SHP77 treated with DMSO at 0.1 percent for 48 hours (cell line): ENCODE measurements around the gene APEH.

Experiments used
- DNase-seq: peaks from one replicate; lab custom pipeline; 2025; lab: John Stamatoyannopoulos, UW

APEH gene

GRCh38 chr3:49673715-49674496 lies at the start of gene APEH:
APEH (plus strand) TSS chr3:49674351; CDS start chr3:49674402, 51 bp downstream.
- DNase-seq = no peak

DNA sequence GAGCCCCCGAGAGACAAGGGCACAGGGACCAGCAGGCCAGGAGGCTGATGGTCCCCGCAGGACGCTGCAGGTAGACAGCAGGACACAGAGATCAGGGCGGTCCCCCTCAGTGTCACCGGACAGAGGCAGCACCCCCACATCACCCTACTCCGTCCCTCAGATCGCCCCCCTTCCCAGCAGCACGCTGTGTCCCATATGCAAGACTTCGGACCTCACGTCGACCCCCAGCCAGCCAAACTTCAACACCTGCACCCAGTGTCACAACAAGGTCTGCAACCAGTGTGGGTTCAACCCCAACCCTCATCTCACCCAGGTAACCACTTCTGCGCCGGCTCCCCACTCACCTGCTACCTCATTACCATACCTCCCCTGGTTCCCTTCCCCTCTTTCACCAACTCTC lies 49.1 kb upstream of the APEH start:
- no peak for DNase-seq

DNA sequence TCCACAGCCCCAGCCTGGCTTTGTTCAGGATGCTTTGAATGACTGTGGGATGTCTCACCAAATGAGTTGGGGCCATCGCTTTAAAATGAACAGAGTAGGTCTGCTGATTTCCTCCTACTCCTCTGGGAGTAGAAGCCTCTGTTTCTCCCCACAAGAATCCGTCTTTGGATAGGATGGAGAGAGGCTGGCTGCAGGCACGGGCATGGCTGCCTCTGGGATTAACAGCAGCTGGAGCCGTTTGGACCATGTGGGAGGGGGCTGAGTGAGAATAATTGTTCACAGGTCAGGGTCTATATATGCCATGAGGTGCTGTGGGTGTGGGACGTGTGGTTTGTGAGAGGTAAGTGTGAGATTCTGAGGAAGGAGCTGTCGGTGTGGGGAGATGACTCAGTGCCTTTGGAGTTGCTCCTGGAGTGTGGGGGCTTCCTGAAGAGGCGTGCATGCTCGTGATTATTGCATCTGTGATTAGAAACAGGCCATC lies 48.0 kb upstream of the APEH start:
- no peak for DNase-seq

DNA sequence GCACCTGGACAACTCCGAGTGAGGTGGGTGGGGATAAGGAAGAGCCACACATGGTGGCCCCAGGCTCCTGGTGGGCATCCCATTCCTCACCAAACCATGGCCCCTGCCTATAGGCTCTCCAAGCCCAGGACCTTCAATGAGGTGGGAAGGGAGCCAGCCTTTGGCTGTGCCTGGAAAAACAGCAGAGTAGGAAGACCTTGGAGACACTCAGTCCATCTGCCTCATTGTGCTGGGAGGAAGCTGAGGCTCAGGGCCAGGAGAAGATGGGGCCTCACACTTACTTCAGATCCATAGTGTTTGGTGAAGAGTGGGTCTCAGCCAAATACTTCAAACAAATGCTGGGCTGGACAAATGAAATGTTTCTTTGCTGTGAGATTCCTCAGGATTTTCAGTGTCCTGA lies 47.4 kb upstream of the APEH start:
- no peak for DNase-seq

DNA sequence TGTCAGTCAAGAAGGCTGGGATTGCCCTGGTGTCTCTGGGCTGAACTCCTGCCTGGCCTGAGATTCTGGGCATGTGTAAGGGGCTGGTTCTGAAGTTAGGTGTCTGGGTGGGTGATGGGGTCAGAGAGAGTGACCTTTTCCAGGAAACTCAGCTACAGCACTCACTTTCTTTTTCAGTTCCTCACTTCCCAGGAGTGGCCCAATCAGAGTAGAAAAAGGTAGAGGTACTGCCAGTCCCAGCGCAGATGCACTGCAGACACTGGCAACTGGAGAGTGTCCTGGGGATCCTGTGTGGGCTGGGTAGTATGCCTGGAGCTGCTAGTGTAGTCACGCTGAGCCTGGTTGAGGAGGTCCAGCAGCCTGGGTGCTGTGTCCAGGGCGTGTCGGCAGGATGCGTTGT lies 46.5 kb upstream of the APEH start:
- DNase-seq = no peak

DNA sequence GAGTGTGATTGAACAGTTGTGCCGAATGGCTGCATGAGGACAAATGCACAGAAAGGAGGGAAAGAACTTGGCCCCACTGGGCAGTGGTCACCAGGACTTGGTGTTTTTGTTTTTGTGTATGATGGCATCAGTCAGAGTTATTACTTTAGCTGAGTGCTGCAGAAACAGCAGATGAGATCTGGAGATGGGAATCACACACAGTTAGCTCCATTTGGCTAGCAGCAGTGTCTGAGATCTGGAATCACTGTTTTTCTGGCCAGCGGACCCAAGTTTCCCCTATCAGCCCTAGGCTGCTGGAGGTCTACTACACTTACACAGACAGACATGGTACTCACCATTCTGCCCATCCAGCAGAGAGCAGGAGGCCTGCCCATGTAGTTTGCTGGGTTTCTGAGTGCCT lies 45.9 kb upstream of the APEH start:
- DNase-seq = no peak

- no peak for DNase-seq
These were observed 44.7 kb upstream of the APEH start for GRCh38 chr3:49629451-49629850.

GRCh38 chr3:49629866-49630265 lies 44.3 kb upstream of the APEH start:
- DNase-seq = no peak

DNA sequence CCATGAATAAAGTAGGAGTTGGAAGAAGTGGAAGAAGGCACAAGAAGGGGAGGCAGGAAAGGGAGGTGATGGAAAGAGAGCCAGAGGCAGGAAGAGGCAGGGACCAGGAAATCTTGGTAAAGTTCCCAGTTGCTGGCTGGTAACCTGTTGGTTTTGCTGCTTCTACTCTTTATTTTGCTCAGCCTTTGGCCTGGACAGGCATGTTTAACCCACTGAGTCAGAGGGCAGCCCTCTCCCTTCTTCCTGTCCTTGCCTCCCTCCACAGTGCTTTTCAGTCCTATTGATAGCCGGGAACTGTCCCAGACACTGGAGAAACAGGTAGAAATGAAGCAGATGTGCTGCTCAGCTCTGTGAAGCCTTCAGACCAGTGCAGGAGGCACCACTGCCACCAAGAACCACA lies 43.4 kb upstream of the APEH start:
- DNase-seq = no peak

DNA sequence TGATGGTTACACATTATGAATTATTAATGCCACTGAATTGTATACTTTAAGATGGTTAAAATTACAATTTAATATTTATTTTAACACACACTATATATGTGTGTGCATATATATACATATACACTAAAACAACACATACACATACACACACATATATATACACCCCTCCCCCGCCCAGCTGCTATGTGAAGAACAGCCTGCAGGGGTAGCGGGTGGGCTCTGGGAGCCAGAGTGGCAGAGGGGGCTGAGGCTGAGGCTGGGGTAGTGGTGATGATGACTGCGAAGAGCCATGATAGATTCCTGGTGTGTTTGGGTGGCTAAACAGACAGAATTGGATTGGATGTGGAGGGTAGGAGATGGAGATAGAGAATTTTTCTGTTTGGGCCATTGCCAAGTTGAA lies 39.4 kb upstream of the APEH start:
- DNase-seq = no peak

DNA sequence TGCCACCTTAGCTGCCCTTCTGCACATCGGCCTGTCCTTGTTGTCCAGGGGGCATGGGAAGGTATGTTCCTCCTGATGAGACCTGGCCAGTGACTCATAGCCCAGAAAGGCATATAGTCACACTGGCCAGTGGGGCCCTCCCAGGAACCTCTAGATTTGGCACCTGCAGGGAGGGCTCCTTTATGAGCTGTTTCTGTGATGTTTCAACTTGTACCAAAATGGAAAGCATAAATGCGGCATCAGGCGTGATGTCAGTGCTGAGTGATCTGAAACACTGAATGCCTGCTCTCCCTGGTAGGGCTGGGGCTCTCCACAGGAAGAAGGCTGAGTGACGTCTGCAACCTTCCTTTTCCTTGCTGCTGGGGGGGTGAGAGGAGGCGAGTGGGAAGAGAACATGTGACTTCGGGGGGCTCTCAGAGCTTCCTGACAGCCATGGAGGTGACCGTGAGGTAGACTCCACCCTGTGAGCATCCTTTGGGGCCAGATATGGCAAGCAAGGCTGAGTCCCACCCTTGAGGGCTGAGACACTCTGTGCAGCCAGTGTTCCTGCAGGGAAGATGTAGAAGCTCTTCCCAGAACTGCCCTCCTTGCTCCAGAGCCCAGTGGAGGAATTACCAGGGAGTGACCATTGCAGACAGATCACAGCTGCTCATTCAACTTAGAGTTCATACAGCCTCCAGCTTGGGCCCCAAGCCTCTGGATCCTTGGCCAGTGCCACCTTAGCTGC lies 37.1 kb upstream of the APEH start:
- DNase-seq = no peak

DNA sequence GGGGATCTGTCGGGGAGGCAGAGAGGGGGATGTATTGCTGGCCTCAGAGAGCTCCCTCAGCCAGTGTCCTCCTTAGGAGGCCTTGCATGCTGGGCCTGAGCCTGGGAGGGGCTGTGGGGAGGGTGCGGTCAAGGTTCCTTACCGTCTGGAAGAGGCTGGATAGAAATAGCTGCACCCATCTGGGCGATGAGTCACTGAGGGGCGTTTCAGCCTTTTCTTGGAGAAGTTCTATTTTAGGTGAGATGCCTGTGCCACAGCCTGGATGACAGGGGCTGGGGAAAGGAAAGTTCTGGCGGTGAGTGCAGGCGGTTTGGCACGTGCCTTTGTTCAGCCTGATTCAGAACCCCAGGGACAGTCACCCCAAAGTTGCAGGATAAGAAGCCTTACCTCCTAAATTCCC lies 35.7 kb upstream of the APEH start:
- no peak for DNase-seq

DNA sequence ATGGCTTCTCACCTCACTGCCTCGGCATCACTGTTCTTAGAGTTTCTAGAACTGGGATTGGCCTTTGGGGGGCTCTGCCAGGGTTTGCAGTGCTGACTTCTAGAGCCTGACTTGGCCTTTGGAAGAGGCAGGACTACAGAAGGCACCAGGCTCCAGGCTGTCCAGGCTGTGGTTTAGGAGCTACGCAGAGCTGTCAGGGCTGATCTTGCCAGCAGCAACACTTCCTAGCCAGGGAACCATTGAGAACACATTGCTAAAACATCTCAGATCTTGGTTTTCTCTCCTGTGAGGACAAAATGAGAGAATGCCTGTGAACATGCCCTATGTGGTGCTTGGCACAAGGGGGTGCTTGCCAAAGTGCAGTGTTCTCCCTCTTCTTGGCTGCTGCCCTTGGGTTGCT lies 34.6 kb upstream of the APEH start:
- no peak for DNase-seq

- DNase-seq = no peak
These were observed 32.9 kb upstream of the APEH start for GRCh38 chr3:49641292-49641691.

DNA sequence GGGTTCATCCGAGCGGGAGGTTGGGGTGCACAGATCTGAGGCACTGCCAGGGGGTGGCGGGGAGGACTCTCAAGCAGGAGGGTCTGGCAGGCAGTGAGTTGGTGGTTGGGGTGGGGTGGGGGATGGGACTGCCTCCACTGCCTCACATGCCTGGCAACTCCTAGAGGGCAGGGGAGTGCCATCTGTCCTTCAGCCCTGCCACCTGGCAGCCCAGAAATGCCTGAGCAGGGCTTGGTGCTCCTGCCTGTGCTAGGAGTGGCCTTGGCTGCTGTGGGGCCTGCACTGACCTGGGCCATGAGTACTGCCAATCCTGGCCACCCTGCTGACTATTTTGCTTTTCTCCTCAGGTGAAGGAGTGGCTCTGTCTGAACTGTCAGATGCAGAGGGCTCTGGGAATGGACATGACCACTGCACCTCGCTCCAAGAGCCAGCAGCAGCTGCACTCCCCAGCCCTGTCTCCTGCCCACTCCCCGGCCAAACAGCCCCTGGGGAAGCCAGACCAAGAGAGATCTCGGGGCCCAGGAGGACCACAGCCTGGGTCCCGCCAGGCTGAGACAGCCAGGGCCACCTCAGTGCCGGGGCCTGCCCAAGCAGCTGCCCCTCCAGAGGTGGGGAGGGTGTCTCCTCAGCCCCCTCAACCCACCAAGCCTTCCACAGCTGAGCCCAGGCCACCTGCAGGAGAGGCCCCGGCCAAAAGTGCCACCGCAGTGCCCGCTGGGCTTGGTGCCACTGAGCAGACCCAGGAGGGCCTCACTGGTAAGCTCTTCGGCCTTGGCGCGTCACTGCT lies 32.0 kb upstream of the APEH start:
- DNase-seq = no peak

- DNase-seq = no peak
These were observed 31.4 kb upstream of the APEH start for GRCh38 chr3:49642708-49643145.

GRCh38 chr3:49644684-49645083 lies 29.5 kb upstream of the APEH start:
- DNase-seq = no peak

GRCh38 chr3:49646236-49646635 lies 27.9 kb upstream of the APEH start:
- no peak for DNase-seq

GRCh38 chr3:49647741-49648140 lies 26.4 kb upstream of the APEH start:
- peak; percentile 43 for DNase-seq

DNA sequence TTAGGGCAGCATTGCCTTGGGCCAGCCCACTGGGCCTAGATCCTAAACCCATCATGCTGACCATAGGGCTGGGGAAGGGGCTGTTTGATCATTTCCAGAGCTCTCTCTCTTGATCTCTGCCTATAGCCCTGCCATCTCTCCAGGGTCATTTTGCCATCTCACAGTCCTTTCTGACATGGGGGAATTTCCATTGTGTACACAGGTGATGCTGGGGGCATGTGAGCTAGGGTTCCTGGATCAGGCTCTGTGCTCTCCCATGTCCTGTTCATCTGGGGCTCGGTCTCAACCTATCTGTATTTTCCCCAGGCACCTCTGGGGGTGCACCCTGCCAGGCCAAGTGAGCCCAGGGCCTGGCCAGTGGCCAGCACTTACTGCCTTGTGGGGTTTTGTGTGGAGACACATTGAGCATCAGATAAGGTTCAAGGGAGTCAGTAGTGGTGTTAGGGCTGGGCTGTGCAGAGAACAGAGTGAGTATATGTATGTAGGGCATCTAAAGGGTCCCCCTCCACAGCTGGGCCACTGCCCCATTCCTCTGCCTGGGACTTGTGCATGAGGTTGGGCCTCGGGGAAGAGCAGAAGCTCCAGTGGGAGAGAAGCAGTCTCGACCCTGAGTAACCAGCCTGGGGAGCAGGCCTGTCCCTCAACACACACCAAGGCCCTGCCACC lies 25.7 kb upstream of the APEH start:
- no peak for DNase-seq

DNA sequence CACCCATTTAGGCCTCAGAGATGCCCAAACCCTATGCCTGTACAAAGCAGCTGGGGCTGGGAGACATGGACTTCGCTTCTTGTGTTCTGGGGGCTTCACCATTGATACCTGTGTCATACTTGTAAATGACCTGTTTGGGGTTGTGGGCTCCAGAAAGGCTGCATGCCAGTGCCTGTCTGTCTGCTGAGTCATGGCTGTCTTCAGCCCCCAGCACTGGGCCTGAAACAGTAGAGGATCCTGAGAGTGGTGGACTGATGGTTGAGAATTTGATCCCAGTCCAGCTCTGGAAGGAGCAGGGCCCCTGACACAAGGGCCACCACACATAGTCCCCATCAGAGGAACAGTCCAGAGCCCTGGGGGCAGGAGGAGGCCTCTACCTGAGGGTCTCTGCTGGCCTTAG lies 24.6 kb upstream of the APEH start:
- DNase-seq = no peak

DNA sequence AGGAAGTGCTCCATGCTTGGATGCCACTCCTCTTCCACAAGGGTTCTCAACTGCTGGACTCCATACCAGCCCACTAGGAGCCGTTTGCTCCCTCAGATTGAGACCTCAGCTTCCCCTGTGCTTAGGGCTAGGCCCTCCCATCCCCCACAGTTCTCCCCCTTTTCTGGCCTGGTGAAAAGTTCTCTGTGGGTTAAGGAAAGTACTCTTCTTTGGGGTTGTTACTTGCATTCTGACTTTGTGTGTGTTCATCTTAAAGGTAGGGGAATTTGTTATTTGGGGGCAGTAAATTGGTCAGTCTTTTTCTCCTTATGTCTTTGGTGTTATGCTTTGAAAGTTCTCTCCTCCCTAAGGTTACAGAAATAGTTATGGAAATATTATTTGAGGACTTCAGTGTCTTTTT lies 24.0 kb upstream of the APEH start:
- no peak for DNase-seq
